ENCODE results near the gene RCOR1. TPM values are rescaled to one million over a fixed set of nuclear protein-coding genes. Genes with fewer than 3 reads are reported as not detected.
"Not testable (repeated sequence)": the region's sequence is repeated elsewhere in the genome, so short reads cannot be mapped to it uniquely, and the experiment has no call there.

The RCOR1 gene
- total RNA-seq (2014; rRNA removed; shearing (Covaris generic)): 11.3 and 11.6 TPM in 2 replicates
- polyA plus RNA-seq (2015; cell fraction: cytosol; rRNA removed): 14.1 and 21.1 TPM in 2 replicates
- 11.3 and 11.9 TPM in 2 replicates for polyA plus RNA-seq (2015; cell fraction: nucleus; rRNA removed)

DNA sequence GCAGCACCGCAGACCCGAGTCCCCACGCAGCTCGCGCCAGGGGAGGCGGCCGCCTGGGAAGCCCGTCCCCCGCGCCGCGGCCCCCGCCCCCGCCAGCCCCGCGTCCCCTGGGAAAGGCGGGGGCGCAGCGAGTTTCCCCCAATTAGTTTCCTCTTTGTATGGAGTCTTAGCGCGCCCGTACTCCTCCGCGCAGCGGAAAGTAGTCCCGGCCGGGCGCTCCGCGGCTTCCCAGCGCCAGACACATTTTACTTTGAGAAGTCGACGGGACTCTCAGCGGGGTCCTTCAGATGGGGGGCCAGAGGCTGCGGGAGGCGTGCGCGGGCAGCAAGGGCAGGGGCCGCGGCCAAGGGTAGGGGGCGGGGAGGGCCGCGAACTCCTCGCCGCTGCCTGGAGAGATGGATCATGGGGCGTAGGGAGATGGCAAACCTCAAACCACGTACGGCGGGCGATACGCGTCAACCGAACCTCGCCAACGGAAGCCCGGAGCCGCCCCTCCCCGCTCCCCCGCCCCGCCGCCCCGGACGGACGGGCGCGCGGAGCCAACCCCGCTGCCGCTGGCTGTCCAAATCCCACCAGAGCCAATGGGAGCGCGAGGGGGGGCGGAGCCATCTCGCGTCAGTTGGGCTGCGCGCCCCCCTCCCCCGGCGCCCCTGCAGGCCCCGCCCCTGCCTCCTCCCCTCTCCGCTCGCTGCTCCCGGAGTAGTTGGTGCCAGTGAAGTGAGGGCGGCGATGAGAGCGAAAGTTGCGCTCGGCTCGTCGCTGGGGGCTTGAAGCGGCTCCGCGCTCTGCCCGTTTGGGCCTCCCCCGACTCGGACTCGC, at the start of gene RCOR1:
Gene RCOR1, plus strand, starts transcription at position 706 of the 819 bp plus-strand sequence. CDS start 238 bp downstream, outside the sequence.
- DNase-seq (ENCODE audit: low read depth, low spot score): peak; percentile 96
- in situ Hi-C loops (cut with HindIII; ENCODE audit: low pct_unique_long_range_greater_than_20kb, low sequenced_read_pairs): no loop called here

GRCh38 chr14:102544046-102544746, 48.3 kb upstream of the RCOR1 start:
- in situ Hi-C loops (cut with HindIII; ENCODE audit: low pct_unique_long_range_greater_than_20kb, low sequenced_read_pairs): no loop called here
- no peak for DNase-seq (ENCODE audit: low read depth, low spot score)

GRCh38 chr14:102544747-102545460, 47.5 kb upstream of the RCOR1 start:
- in situ Hi-C loops (cut with HindIII; ENCODE audit: low pct_unique_long_range_greater_than_20kb, low sequenced_read_pairs): no loop called here
- no peak for DNase-seq (ENCODE audit: low read depth, low spot score)

GRCh38 chr14:102545461-102546265, 46.8 kb upstream of the RCOR1 start:
- in situ Hi-C loops (cut with HindIII; ENCODE audit: low pct_unique_long_range_greater_than_20kb, low sequenced_read_pairs): no loop called here
- DNase-seq (ENCODE audit: low read depth, low spot score): no peak

- no peak for DNase-seq (ENCODE audit: low read depth, low spot score)
- in situ Hi-C loops (cut with HindIII; ENCODE audit: low pct_unique_long_range_greater_than_20kb, low sequenced_read_pairs): no loop called here
Measured at GRCh38 chr14:102548616-102549240, 43.7 kb upstream of the RCOR1 start.

GRCh38 chr14:102550927-102551401, 41.5 kb upstream of the RCOR1 start:
- in situ Hi-C loops (cut with HindIII; ENCODE audit: low pct_unique_long_range_greater_than_20kb, low sequenced_read_pairs): not testable (repeated sequence)

DNA sequence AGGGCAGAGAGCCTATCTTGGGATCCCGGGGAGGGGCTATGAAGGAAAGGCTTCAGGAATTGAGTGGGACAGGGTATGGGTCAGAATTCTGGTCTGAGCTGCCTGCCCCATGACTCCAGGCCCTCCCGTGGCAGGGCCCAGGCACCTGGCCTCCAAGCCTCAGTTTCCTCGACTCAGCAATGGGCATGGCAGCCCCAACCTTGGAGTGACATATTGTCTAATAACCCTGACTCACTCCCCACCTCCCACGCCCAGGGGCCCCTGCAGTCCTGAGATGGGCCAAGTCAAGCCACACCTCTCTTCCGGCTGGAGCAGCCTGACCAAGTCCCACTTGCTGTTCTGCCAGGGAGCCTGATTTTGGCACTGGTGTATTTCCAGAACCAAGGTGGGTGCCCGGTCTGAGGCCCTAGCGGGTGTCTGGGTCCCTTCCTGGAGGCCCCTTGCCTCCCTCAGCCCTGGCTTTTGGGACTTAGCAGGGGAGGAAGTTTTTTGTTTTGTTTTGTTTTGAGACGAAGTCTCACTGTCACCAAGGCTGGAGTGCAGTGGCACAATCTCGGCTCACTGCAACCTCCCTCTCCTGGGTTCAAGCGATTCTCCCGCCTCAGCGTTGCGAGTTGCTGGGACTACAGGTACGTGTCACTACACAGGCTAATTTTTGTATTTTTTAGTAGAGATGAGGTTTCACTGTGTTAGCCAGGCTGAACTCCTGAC, 40.3 kb upstream of the RCOR1 start:
- in situ Hi-C loops (cut with HindIII; ENCODE audit: low pct_unique_long_range_greater_than_20kb, low sequenced_read_pairs): no loop called here

More at GRCh38 chr14:102550927-102551401, 41.5 kb upstream of the RCOR1 start:
- not testable (repeated sequence) for DNase-seq (ENCODE audit: low read depth, low spot score)

GRCh38 chr14:102554821-102555819, 37.3 kb upstream of the RCOR1 start:
- DNase-seq (ENCODE audit: low read depth, low spot score): no peak
- in situ Hi-C loops (cut with HindIII; ENCODE audit: low pct_unique_long_range_greater_than_20kb, low sequenced_read_pairs): no loop called here

More for the DNA sequence above, 40.3 kb upstream of the RCOR1 start:
- DNase-seq (ENCODE audit: low read depth, low spot score): peak; percentile 19

DNA sequence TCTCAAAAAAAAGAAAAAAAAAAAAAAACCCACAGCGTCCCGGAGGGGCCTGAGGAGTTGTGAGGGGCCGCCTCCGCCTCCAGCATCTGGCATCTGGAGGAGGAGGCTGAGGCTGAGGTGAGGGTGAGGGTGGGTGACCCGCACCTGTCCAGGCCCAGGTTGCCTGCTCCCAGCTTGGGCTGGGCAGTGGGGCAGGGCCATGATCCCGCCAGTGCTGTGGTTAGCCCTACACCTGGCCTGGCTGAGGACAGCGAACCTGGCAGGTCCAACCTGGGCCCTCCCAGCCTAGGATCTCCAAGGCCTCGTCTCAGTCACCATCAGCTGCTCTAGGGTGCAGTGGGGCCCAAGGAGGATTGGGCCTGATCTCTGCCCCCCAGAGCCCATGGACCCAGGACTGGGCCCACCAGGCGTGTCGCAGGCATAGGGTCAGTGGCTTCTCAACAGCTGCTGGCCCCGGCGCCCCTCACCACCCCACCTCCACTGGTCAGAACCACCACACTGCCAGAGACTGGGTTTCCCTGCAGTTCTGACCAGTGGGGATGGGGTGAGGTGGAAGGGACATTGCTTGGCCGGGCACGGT, 36.3 kb upstream of the RCOR1 start:
- in situ Hi-C loops (cut with HindIII; ENCODE audit: low pct_unique_long_range_greater_than_20kb, low sequenced_read_pairs): no loop called here

DNA sequence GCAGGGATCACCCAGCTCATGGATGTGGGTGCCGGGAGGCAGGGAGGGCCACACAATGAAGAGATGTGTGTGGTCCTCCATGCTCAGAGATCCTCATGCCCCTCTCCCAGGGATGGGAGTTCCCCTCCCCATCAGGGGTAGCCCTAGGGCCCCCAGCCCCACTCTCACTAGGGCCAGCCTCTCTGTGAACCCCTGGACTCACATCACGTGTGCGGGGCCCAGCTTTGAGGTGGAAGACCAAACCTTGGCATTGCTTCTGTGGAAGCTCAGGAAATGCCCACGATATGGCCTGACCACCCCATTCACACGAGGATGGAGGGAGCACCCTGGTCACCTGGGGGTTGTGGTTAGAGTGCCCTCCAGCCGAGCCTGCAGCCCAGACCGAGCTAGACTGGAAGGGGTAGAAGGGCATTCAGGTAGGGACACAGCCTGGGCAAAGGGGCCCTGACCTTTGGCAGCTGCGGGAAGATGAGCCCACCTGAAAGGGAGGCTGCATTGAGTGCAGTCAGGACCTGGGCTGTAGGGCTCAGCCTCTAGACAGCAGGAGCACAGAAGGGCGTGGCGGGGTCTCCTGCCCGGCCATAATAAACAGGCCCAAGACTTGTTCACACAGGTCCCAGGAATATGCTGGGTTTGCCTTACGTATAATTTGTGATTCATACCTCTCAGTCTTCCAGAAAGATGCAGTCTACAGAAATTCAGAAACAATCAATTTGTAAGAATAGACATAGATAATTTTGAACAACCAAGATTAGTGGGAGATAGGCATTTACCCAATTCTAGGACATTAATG, 34.8 kb upstream of the RCOR1 start:
- no peak for DNase-seq (ENCODE audit: low read depth, low spot score)
- in situ Hi-C loops (cut with HindIII; ENCODE audit: low pct_unique_long_range_greater_than_20kb, low sequenced_read_pairs): no loop called here

More for the DNA sequence above, 36.3 kb upstream of the RCOR1 start:
- no peak for DNase-seq (ENCODE audit: low read depth, low spot score)

- no peak for DNase-seq (ENCODE audit: low read depth, low spot score)
- in situ Hi-C loops (cut with HindIII; ENCODE audit: low pct_unique_long_range_greater_than_20kb, low sequenced_read_pairs): no loop called here
Measured at GRCh38 chr14:102558556-102558955, 33.9 kb upstream of the RCOR1 start.

GRCh38 chr14:102560458-102561261, 31.8 kb upstream of the RCOR1 start:
- DNase-seq (ENCODE audit: low read depth, low spot score): no peak
- in situ Hi-C loops (cut with HindIII; ENCODE audit: low pct_unique_long_range_greater_than_20kb, low sequenced_read_pairs): no loop called here

- in situ Hi-C loops (cut with HindIII; ENCODE audit: low pct_unique_long_range_greater_than_20kb, low sequenced_read_pairs): no loop called here
- DNase-seq (ENCODE audit: low read depth, low spot score): no peak
Measured at GRCh38 chr14:102565331-102565887, 27.0 kb upstream of the RCOR1 start.

Data from SK-MEL-5 (cell line).